Stimulated activated CD8-positive, alpha-beta memory T cell treated with anti-CD3 and anti-CD28 coated beads, Interleukin-12 subunit alpha, Interleukin-12 subunit beta, amount 100 ng/mL, for 24 hours (primary cell): Measurements from ENCODE around the gene GRID1.
"Not testable (repeated sequence)": the region's sequence is repeated elsewhere in the genome, so short reads cannot be mapped to it uniquely, and the experiment has no call there.

Experiments used
- DNase-seq: peaks from one replicate; pipeline ENCODE4 v3.0.0-alpha.2; 2020; ENCODE audit errors: extremely low read depth

The GRID1 gene

GRCh38 chr10:86083664-86084175 lies 282.9 kb downstream of the GRID1 start:
- DNase-seq, result no peak

GRCh38 chr10:86083206-86083605 lies 283.4 kb downstream of the GRID1 start:
- DNase-seq, result no peak

- DNase-seq, result no peak
These were observed 284.0 kb downstream of the GRID1 start for GRCh38 chr10:86082556-86082955.

GRCh38 chr10:86079088-86079487 lies 287.5 kb downstream of the GRID1 start:
- no peak for DNase-seq

GRCh38 chr10:86078639-86079035 lies 288.0 kb downstream of the GRID1 start:
- DNase-seq, result no peak

- no peak for DNase-seq
These were observed 288.5 kb downstream of the GRID1 start for GRCh38 chr10:86077871-86078638.

- DNase-seq, result no peak
These were observed 289.3 kb downstream of the GRID1 start for GRCh38 chr10:86077271-86077670.

- DNase-seq, result not testable (repeated sequence)
These were observed 290.1 kb downstream of the GRID1 start for GRCh38 chr10:86076497-86076896.

- no peak for DNase-seq
These were observed 291.1 kb downstream of the GRID1 start for GRCh38 chr10:86075512-86075911.

- DNase-seq, result no peak
These were observed 292.3 kb downstream of the GRID1 start for GRCh38 chr10:86074294-86074693.

GRCh38 chr10:86073199-86073977 lies 293.2 kb downstream of the GRID1 start:
- no peak for DNase-seq

- DNase-seq, result no peak
These were observed 294.2 kb downstream of the GRID1 start for GRCh38 chr10:86072413-86072812.

- no peak for DNase-seq
These were observed 294.8 kb downstream of the GRID1 start for GRCh38 chr10:86071758-86072157.

- no peak for DNase-seq
These were observed 295.4 kb downstream of the GRID1 start for GRCh38 chr10:86071145-86071544.

GRCh38 chr10:86070278-86070677 lies 296.3 kb downstream of the GRID1 start:
- no peak for DNase-seq

GRCh38 chr10:86068231-86069054 lies 298.2 kb downstream of the GRID1 start:
- no peak for DNase-seq

- DNase-seq, result no peak
These were observed 299.1 kb downstream of the GRID1 start for GRCh38 chr10:86067436-86068050.

- no peak for DNase-seq
These were observed 299.9 kb downstream of the GRID1 start for GRCh38 chr10:86066696-86067095.

GRCh38 chr10:86065711-86066251 lies 300.8 kb downstream of the GRID1 start:
- no peak for DNase-seq

GRCh38 chr10:86064931-86065662 lies 301.5 kb downstream of the GRID1 start:
- no peak for DNase-seq

GRCh38 chr10:86064219-86064618 lies 302.4 kb downstream of the GRID1 start:
- DNase-seq, result no peak
